HEK293T (cell line): ENCODE data around the gene CACNA1C.

Experiments used
- CTCF ChIA-PET: fragments of 350-600 bp; formaldehyde crosslinking; extraction: SDS; loops from one replicate; lab custom pipeline; 2021; ENCODE audit warnings: antibody characterized with exemption, inconsistent platforms; lab: Yijun Ruan, JAX
- POLR2A ChIA-PET: fragments of 350-600 bp; formaldehyde crosslinking; extraction: SDS; loops from one replicate; lab custom pipeline; 2020; ENCODE audit warnings: antibody characterized with exemption, inconsistent platforms; lab: Yijun Ruan, JAX
- DNase-seq: peaks from one replicate; pipeline ENCODE4 v3.0.0; 2012; ENCODE audit warnings: mixed read lengths; ENCODE audit errors: extremely low spot score
- ARNT ChIP-seq: fragments of 450-650 bp; IDR thresholded peaks from 2 replicates; pipeline ENCODE4 v1.6.1; 2017; ENCODE audit warnings: mild to moderate bottlenecking
- BHLHE40 ChIP-seq: fragments of 450-650 bp; IDR thresholded peaks from 2 replicates; pipeline ENCODE4 v1.6.1; 2016; ENCODE audit warnings: mild to moderate bottlenecking, moderate library complexity, borderline replicate concordance
- CTBP1 ChIP-seq: fragments of 450-650 bp; IDR thresholded peaks from 2 replicates; pipeline ENCODE4 v1.6.1; 2016; ENCODE audit warnings: borderline replicate concordance
- ELF4 ChIP-seq: fragments of 450-650 bp; IDR thresholded peaks from 2 replicates; pipeline ENCODE4 v1.6.1; 2017; ENCODE audit warnings: antibody characterized with exemption
- FOXA1 ChIP-seq: fragments of 450-650 bp; IDR thresholded peaks from 2 replicates; pipeline ENCODE4 v1.6.1; 2016; ENCODE audit warnings: mild to moderate bottlenecking
- FOXK2 ChIP-seq: fragments of 450-650 bp; IDR thresholded peaks from 2 replicates; pipeline ENCODE4 v1.6.1; 2016; ENCODE audit warnings: mild to moderate bottlenecking
- FOXM1 ChIP-seq: fragments of 450-650 bp; IDR thresholded peaks from 2 replicates; pipeline ENCODE4 v1.6.1; 2017; ENCODE audit warnings: mild to moderate bottlenecking, borderline replicate concordance
- HDGF ChIP-seq: fragments of 450-650 bp; IDR thresholded peaks from 2 replicates; pipeline ENCODE4 v1.6.1; 2017; ENCODE audit warnings: antibody characterized with exemption, borderline replicate concordance
- L3MBTL2 ChIP-seq: fragments of 450-650 bp; conservative IDR thresholded peaks from 2 replicates; pipeline ENCODE4 v1.6.1; 2016; ENCODE audit warnings: mild to moderate bottlenecking
- LEF1 ChIP-seq: fragments of 450-650 bp; IDR thresholded peaks from 2 replicates; pipeline ENCODE4 v1.6.1; 2017; ENCODE audit warnings: mild to moderate bottlenecking, borderline replicate concordance
- NFRKB ChIP-seq: fragments of 450-650 bp; IDR thresholded peaks from 2 replicates; pipeline ENCODE4 v1.6.1; 2016; ENCODE audit warnings: mild to moderate bottlenecking, moderate library complexity
- PKNOX1 ChIP-seq: fragments of 450-650 bp; IDR thresholded peaks from 2 replicates; pipeline ENCODE4 v1.6.1; 2016
- SP1 ChIP-seq: fragments of 450-650 bp; IDR thresholded peaks from 2 replicates; pipeline ENCODE4 v1.6.1; 2017
- SUZ12 ChIP-seq: fragments of 450-650 bp; IDR thresholded peaks from 2 replicates; pipeline ENCODE4 v1.6.1; 2016; ENCODE audit warnings: mild to moderate bottlenecking
- TARDBP ChIP-seq: fragments of 450-650 bp; IDR thresholded peaks from 2 replicates; pipeline ENCODE4 v1.6.1; 2016
- ZNF384 ChIP-seq: fragments of 450-650 bp; IDR thresholded peaks from 2 replicates; pipeline ENCODE4 v1.6.1; 2016

CACNA1C gene

GRCh38 chr12:2384533-2385351 is 332.0 kb downstream of the CACNA1C start:
- no peak for TF ChIP-seq BHLHE40
- TF ChIP-seq NFRKB: no peak
- ChIA-PET CTCF (interaction anchor here (3.2 kb wide), 1 partner anchor 11 kb away, joined by 15 read pairs; no protein-coding TSS in a partner anchor), POLR2A (no interaction called here)
- no peak for DNase-seq

- POLR2A ChIA-PET: no interaction called here
- CTCF ChIA-PET: interaction anchor here (3.2 kb wide), 1 partner anchor 10 kb away, joined by 15 read pairs; no protein-coding TSS in a partner anchor
- TF ChIP-seq TARDBP (no peak), CTBP1 (no peak), L3MBTL2 (no peak), SP1 (no peak), LEF1 (no peak), FOXA1 (no peak), ELF4 (no peak)
- DNase-seq: no peak
These were observed 332.7 kb downstream of the CACNA1C start for GRCh38 chr12:2385529-2385928.

GRCh38 chr12:2386566-2386965 is 333.8 kb downstream of the CACNA1C start:
- POLR2A ChIA-PET: no interaction called here
- CTCF ChIA-PET: interaction anchor here (0.6 to 3.2 kb wide), 2 partner anchors 9 to 1050 kb away, joined by 3 to 15 read pairs; no protein-coding TSS in a partner anchor
- no peak for DNase-seq
- no peak for TF ChIP-seq L3MBTL2
- no peak for TF ChIP-seq FOXK2
- TF ChIP-seq CTBP1: no peak
- no peak for TF ChIP-seq LEF1
- TF ChIP-seq BHLHE40: no peak
- no peak for TF ChIP-seq TARDBP
- TF ChIP-seq ELF4: no peak
- TF ChIP-seq NFRKB: no peak
- no peak for TF ChIP-seq SUZ12

- no peak for DNase-seq
- CTCF ChIA-PET: interaction anchor here (0.6 to 3.2 kb wide), 2 partner anchors 8 to 333 kb away, joined by 3 to 15 read pairs; no protein-coding TSS in a partner anchor
- TF ChIP-seq HDGF (no peak), SP1 (no peak)
- POLR2A ChIA-PET: no interaction called here
These were observed 334.5 kb downstream of the CACNA1C start for GRCh38 chr12:2387103-2387834.

GRCh38 chr12:2389079-2389790 is 336.4 kb downstream of the CACNA1C start:
- ChIA-PET POLR2A (no interaction called here), CTCF (no interaction called here)
- DNase-seq: no peak
- TF ChIP-seq ARNT (no peak), LEF1 (no peak), TARDBP (no peak), SUZ12 (no peak), ZNF384 (no peak), FOXM1 (no peak), PKNOX1 (no peak), SP1 (no peak), FOXK2 (no peak), ELF4 (no peak), NFRKB (no peak)

- CTCF ChIA-PET: no interaction called here
- DNase-seq: no peak
- POLR2A ChIA-PET: no interaction called here
- TF ChIP-seq TARDBP (no peak), SUZ12 (no peak), ZNF384 (no peak), NFRKB (no peak), LEF1 (no peak), ELF4 (no peak), FOXA1 (no peak), SP1 (no peak), PKNOX1 (no peak), BHLHE40 (no peak), FOXK2 (no peak), CTBP1 (no peak), FOXM1 (no peak), L3MBTL2 (no peak), ARNT (no peak), HDGF (no peak)
These were observed 337.3 kb downstream of the CACNA1C start for GRCh38 chr12:2390133-2390532.
